HL-60 (cell line): Measurements from ENCODE around the gene SSX2IP.

Experiments used
- CTCF ChIP-seq: IDR thresholded peaks from one replicate; pipeline ENCODE4 v1.5.1; 2011; ENCODE audit warnings: low read length, control low read depth, inconsistent platforms; ENCODE audit not compliant: insufficient read depth
- GABPA ChIP-seq: IDR thresholded peaks from 2 replicates; pipeline ENCODE4 v1.6.1; 2012; ENCODE audit warnings: low read depth
- POLR2AphosphoS5 ChIP-seq: IDR thresholded peaks from 2 replicates; pipeline ENCODE4 v1.6.1; 2012; ENCODE audit warnings: low read depth
- REST ChIP-seq: IDR thresholded peaks from 2 replicates; pipeline ENCODE4 v1.6.1; 2012; ENCODE audit warnings: low read depth; ENCODE audit not compliant: insufficient replicate concordance
- SPI1 ChIP-seq: IDR thresholded peaks from 2 replicates; pipeline ENCODE4 v1.6.1; 2012; ENCODE audit warnings: low read depth, mild to moderate bottlenecking, borderline replicate concordance

GRCh38 chr1:84606977-84607376 lies 83.3 kb downstream of the SSX2IP start:
- TF ChIP-seq CTCF = no peak
- TF ChIP-seq REST = no peak
- TF ChIP-seq POLR2AphosphoS5 = no peak
- no peak for TF ChIP-seq GABPA
- TF ChIP-seq SPI1 = no peak
